ENCODE data around the gene MACROD2.

Gene MACROD2

GRCh38 chr20:15511551-15511950 lies 1516.2 kb downstream of the MACROD2 start:
- TF ChIP-seq CTCF (IDR thresholded peaks at IDR 0.05; ENCODE audit: low read depth, low read length, missing control alignments) = no peak
- no peak for DNase-seq (ENCODE audit: extremely low read depth, low read depth)
- H3K4me3 ChIP-seq (replicated peaks; ENCODE audit: low read depth, low read length) = no peak overlapping the region

- DNase-seq (ENCODE audit: extremely low read depth, low read depth) = peak; percentile 5
- H3K4me3 ChIP-seq (replicated peaks; ENCODE audit: low read depth, low read length) = no peak overlapping the region
- no peak for TF ChIP-seq CTCF (IDR thresholded peaks at IDR 0.05; ENCODE audit: low read depth, low read length, missing control alignments)
Observed at GRCh38 chr20:15512916-15513315, 1517.6 kb downstream of the MACROD2 start.

- DNase-seq (ENCODE audit: extremely low read depth, low read depth) = no peak
- no peak overlapping the region for H3K4me3 ChIP-seq (replicated peaks; ENCODE audit: low read depth, low read length)
- TF ChIP-seq CTCF (IDR thresholded peaks at IDR 0.05; ENCODE audit: low read depth, low read length, missing control alignments) = no peak
Observed at GRCh38 chr20:15515691-15516090, 1520.4 kb downstream of the MACROD2 start.

GRCh38 chr20:15520930-15521524 lies 1525.7 kb downstream of the MACROD2 start:
- TF ChIP-seq CTCF (IDR thresholded peaks at IDR 0.05; ENCODE audit: low read depth, low read length, missing control alignments) = no peak
- no peak for DNase-seq (ENCODE audit: extremely low read depth, low read depth)
- no peak overlapping the region for H3K4me3 ChIP-seq (replicated peaks; ENCODE audit: low read depth, low read length)

- no peak for DNase-seq (ENCODE audit: extremely low read depth, low read depth)
- TF ChIP-seq CTCF (IDR thresholded peaks at IDR 0.05; ENCODE audit: low read depth, low read length, missing control alignments) = no peak
- no peak overlapping the region for H3K4me3 ChIP-seq (replicated peaks; ENCODE audit: low read depth, low read length)
Observed at GRCh38 chr20:15523400-15523799, 1528.1 kb downstream of the MACROD2 start.

- TF ChIP-seq CTCF (IDR thresholded peaks at IDR 0.05; ENCODE audit: low read depth, low read length, missing control alignments) = no peak
- DNase-seq (ENCODE audit: extremely low read depth, low read depth) = no peak
- H3K4me3 ChIP-seq (replicated peaks; ENCODE audit: low read depth, low read length) = no peak overlapping the region
Observed at GRCh38 chr20:15528391-15529111, 1533.2 kb downstream of the MACROD2 start.

All from HFF-Myc (cell line).